ENCODE measurements around the gene NCAPD3. TPM values are rescaled to one million over a fixed set of nuclear protein-coding genes. Genes with fewer than 3 reads are reported as not detected.

The NCAPD3 gene
- total RNA-seq, 1 experiment from 2014 or later = 52.2 TPM

GRCh38 chr11:134151083-134151747, 72.6 kb downstream of the NCAPD3 start:
- Histone ChIP-seq H3K9ac (ENCODE audit: extremely low read depth, insufficient read length, low read length) (no peak overlapping the region), H4K5ac (ENCODE audit: insufficient read length, low read depth, low read length) (no peak overlapping the region), H3K27ac (ENCODE audit: insufficient read length, low read depth, low read length) (no peak overlapping the region), H3K4me2 (ENCODE audit: insufficient read depth, insufficient read length, low read length) (no peak overlapping the region), H3K23ac (ENCODE audit: insufficient read length, low read depth, low read length) (no peak overlapping the region), H2BK15ac (ENCODE audit: low read depth, low read length) (no peak overlapping the region), H2BK20ac (ENCODE audit: low read depth, low read length, poor library complexity, severe bottlenecking) (no peak overlapping the region), H3K27me3 (ENCODE audit: insufficient read depth, low read length) (no peaks in the 10 kb centered on the region), H3K79me1 (ENCODE audit: insufficient read depth, low read depth, low read length, poor library complexity, severe bottlenecking) (no peaks in the 10 kb centered on the region), H3K79me2 (ENCODE audit: insufficient read depth, low read length) (no peaks in the 10 kb centered on the region), H3K4ac (ENCODE audit: low read depth, low read length) (no peak overlapping the region), H3K4me1 (ENCODE audit: insufficient read depth, low read length) (no peaks in the 10 kb centered on the region), H3K23me2 (ENCODE audit: insufficient read length, low read depth, low read length, poor library complexity, severe bottlenecking) (no peaks in the 10 kb centered on the region), H3K14ac (ENCODE audit: insufficient read depth, low read length) (no peak overlapping the region), H4K8ac (replicated peaks; ENCODE audit: insufficient read length, low read depth, low read length) (no peak overlapping the region), H3T11ph (ENCODE audit: low read length) (no peak overlapping the region), H3K56ac (ENCODE audit: insufficient read length, low read depth, low read length) (no peak overlapping the region), H3K9me3 (ENCODE audit: control insufficient read depth, low read depth, low read length) (no peaks in the 10 kb centered on the region), H4K20me1 (ENCODE audit: control insufficient read depth, insufficient read depth, insufficient read length) (no peaks in the 10 kb centered on the region), H2BK12ac (ENCODE audit: insufficient read length, low read depth, low read length) (no peak overlapping the region), H2BK5ac (ENCODE audit: insufficient read length, low read length) (no peak overlapping the region), H4K91ac (ENCODE audit: insufficient read length, low read depth, low read length) (no peak overlapping the region), H2AK5ac (ENCODE audit: insufficient read length, low read length) (no peak overlapping the region), H3K18ac (ENCODE audit: insufficient read length, low read depth, low read length) (no peak overlapping the region), H2AFZ (ENCODE audit: low read length) (no peak overlapping the region), H2BK120ac (ENCODE audit: low read depth, low read length, poor library complexity, severe bottlenecking) (no peak overlapping the region)
- WGBS (ENCODE audit: extremely low coverage, insufficient read length, low lambda C conversion rate) = no CpG with 5 or more reads among the region's 10 CpGs
- Mint-ChIP-seq H3K27me3 (ENCODE audit: low read depth) (no peaks in the 10 kb centered on the region; the same call in 1 of the 2 replicates), H3K36me3 (ENCODE audit: insufficient read depth in 1 of 3, low read depth in 3 of 3) (peaks cover 74 to 91% (median 82%) of the 10 kb centered on the region in 3 experiments), H3K9me3 (peaks cover 5 to 6% of the 10 kb centered on the region in 2 experiments; a peak in 2 of 5 replicates), H3K4me1 (no peaks in the 10 kb centered on the region), H3K4me3 (no peak overlapping the region), H3K27ac (no peak overlapping the region)
- no peak for TF ChIP-seq CTCF (conservative IDR thresholded peaks at IDR 0.05)
- DNase-seq = no peak
